ENCODE data around the gene C1orf210.

The C1orf210 gene

GRCh38 chr1:43239484-43239883 lies 45.9 kb downstream of the C1orf210 start:
- peak; percentile 80 for DNase-seq (ENCODE audit: low read depth)
- TF ChIP-seq CTCF (IDR thresholded peaks at IDR 0.05; ENCODE audit: insufficient read depth, low read depth, low read length, missing control alignments) = no peak
- no peak overlapping the region for H3K4me3 ChIP-seq (ENCODE audit: low read depth, low read length)

GRCh38 chr1:43238991-43239469 lies 46.4 kb downstream of the C1orf210 start:
- no peak for DNase-seq (ENCODE audit: low read depth)
- no peak overlapping the region for H3K4me3 ChIP-seq (ENCODE audit: low read depth, low read length)
- no peak for TF ChIP-seq CTCF (IDR thresholded peaks at IDR 0.05; ENCODE audit: insufficient read depth, low read depth, low read length, missing control alignments)

- DNase-seq (ENCODE audit: low read depth) = peak; percentile 72
- H3K4me3 ChIP-seq (ENCODE audit: low read depth, low read length) = no peak overlapping the region
- TF ChIP-seq CTCF (IDR thresholded peaks at IDR 0.05; ENCODE audit: insufficient read depth, low read depth, low read length, missing control alignments) = peak; percentile 75
These were observed 47.3 kb downstream of the C1orf210 start for GRCh38 chr1:43238085-43238484.

GRCh38 chr1:43237121-43237520 lies 48.3 kb downstream of the C1orf210 start:
- TF ChIP-seq CTCF (IDR thresholded peaks at IDR 0.05; ENCODE audit: insufficient read depth, low read depth, low read length, missing control alignments) = no peak
- H3K4me3 ChIP-seq (ENCODE audit: low read depth, low read length) = no peak overlapping the region
- DNase-seq (ENCODE audit: low read depth) = no peak

GRCh38 chr1:43235451-43236121 lies 49.8 kb downstream of the C1orf210 start:
- no peak for TF ChIP-seq CTCF (IDR thresholded peaks at IDR 0.05; ENCODE audit: insufficient read depth, low read depth, low read length, missing control alignments)
- H3K4me3 ChIP-seq (ENCODE audit: low read depth, low read length) = no peak overlapping the region
- no peak for DNase-seq (ENCODE audit: low read depth)

GRCh38 chr1:43235040-43235439 lies 50.3 kb downstream of the C1orf210 start:
- TF ChIP-seq CTCF (IDR thresholded peaks at IDR 0.05; ENCODE audit: insufficient read depth, low read depth, low read length, missing control alignments) = no peak

GRCh38 chr1:43234267-43234666 lies 51.1 kb downstream of the C1orf210 start:
- no peak for TF ChIP-seq CTCF (IDR thresholded peaks at IDR 0.05; ENCODE audit: insufficient read depth, low read depth, low read length, missing control alignments)
- H3K4me3 ChIP-seq (ENCODE audit: low read depth, low read length) = no peak overlapping the region
- DNase-seq (ENCODE audit: low read depth) = no peak

More at GRCh38 chr1:43235040-43235439, 50.3 kb downstream of the C1orf210 start:
- DNase-seq (ENCODE audit: low read depth) = no peak
- H3K4me3 ChIP-seq (ENCODE audit: low read depth, low read length) = no peak overlapping the region
